IMR-90 (cell line): ENCODE measurements around the gene CRISPLD2. TPM values are rescaled to one million over a fixed set of nuclear protein-coding genes. Genes with fewer than 3 reads are reported as not detected.

ENCODE experiments used
- ATAC-seq: fragments of 200-7000 bp; cut with Tn5 transposase; 2 replicates; pipeline ENCODE4 v1.9.1; 2020; ENCODE audit warnings: low read depth, mild to moderate bottlenecking, moderate library complexity
- BruUV-seq: library from RNA; stranded (reverse); fragments of 400-500 nt; replicated peaks from 2 replicates; lab custom pipeline; 2021; lab: Mats Ljungman, UMichigan
- CTCF ChIA-PET: fragments of 300-600 bp; formaldehyde crosslinking; extraction: SDS; loops from one replicate; lab custom pipeline; 2021; ENCODE audit warnings: antibody characterized with exemption; lab: Yijun Ruan, JAX
- POLR2A ChIA-PET: fragments of 300-600 bp; sonication (Branson Sonifier 250); formaldehyde crosslinking; loops from one replicate; lab custom pipeline; 2022; ENCODE audit warnings: antibody characterized with exemption; ENCODE audit not compliant: unreplicated experiment; lab: Charles Lee
- DNase-seq: peaks from one replicate; pipeline ENCODE4 v3.0.0; 2013
- H2AFZ ChIP-seq: replicated peaks from 2 replicates; pipeline ENCODE3; 2013; ENCODE audit warnings: low read length, mild to moderate bottlenecking; ENCODE audit not compliant: poor library complexity
- H2AK5ac ChIP-seq: 2 replicates; pipeline ENCODE4 v1.6.1; 2013; ENCODE audit warnings: low read depth, low read length, inconsistent platforms
- H2AK9ac ChIP-seq: replicated peaks from 2 replicates; pipeline ENCODE3; 2013; ENCODE audit warnings: mild to moderate bottlenecking, low read depth, low read length, moderate library complexity; ENCODE audit not compliant: poor library complexity
- H2BK120ac ChIP-seq: 2 replicates; pipeline ENCODE4 v1.6.1; 2013; ENCODE audit warnings: low read depth, low read length, inconsistent platforms
- H2BK15ac ChIP-seq: 3 replicates; pipeline ENCODE4 v1.6.1; 2013; ENCODE audit warnings: low read depth, low read length, inconsistent platforms
- H2BK20ac ChIP-seq: 2 replicates; pipeline ENCODE4 v1.6.1; 2013; ENCODE audit warnings: low read depth, mild to moderate bottlenecking, inconsistent platforms, low read length, moderate library complexity
- H2BK5ac ChIP-seq: 2 replicates; pipeline ENCODE4 v1.6.1; 2013; ENCODE audit warnings: mild to moderate bottlenecking, low read depth, low read length, inconsistent platforms; ENCODE audit not compliant: poor library complexity, severe bottlenecking
- H3K14ac ChIP-seq: replicated peaks from 2 replicates; pipeline ENCODE4 v1.6.1; 2013; ENCODE audit warnings: low read depth, low read length, inconsistent platforms
- H3K18ac ChIP-seq: 2 replicates; pipeline ENCODE4 v1.6.1; 2013; ENCODE audit warnings: low read depth, low read length, control low read depth
- H3K23ac ChIP-seq: 2 replicates; pipeline ENCODE4 v1.6.1; 2013; ENCODE audit warnings: low read depth, low read length, inconsistent platforms
- H3K27ac ChIP-seq: 2 replicates; pipeline ENCODE4 v1.5.1; 2013; ENCODE audit warnings: mild to moderate bottlenecking, control low read depth, low read length; ENCODE audit not compliant: insufficient read depth
- H3K27me3 ChIP-seq: 2 replicates; pipeline ENCODE4 v1.6.1; 2013; ENCODE audit warnings: low read length; ENCODE audit not compliant: control insufficient read depth, insufficient read depth
- H3K36me3 ChIP-seq: 2 replicates; pipeline ENCODE4 v1.6.1; 2013; ENCODE audit warnings: low read length, mixed read lengths; ENCODE audit not compliant: control insufficient read depth, insufficient read depth
- H3K4ac ChIP-seq: 2 replicates; pipeline ENCODE4 v1.6.1; 2013; ENCODE audit warnings: low read depth, low read length, inconsistent platforms
- H3K4me1 ChIP-seq: 2 replicates; pipeline ENCODE4 v1.6.1; 2013; ENCODE audit warnings: low read length, mixed read lengths; ENCODE audit not compliant: control insufficient read depth, insufficient read depth
- H3K4me2 ChIP-seq: 2 replicates; pipeline ENCODE4 v1.6.1; 2013; ENCODE audit warnings: low read depth, mild to moderate bottlenecking, control low read depth, low read length, moderate library complexity
- H3K4me3 ChIP-seq: 2 replicates; pipeline ENCODE4 v1.5.1; 2013; ENCODE audit warnings: low read depth, mild to moderate bottlenecking, control low read depth, low read length, moderate library complexity; ENCODE audit not compliant: insufficient read depth
- H3K56ac ChIP-seq: 2 replicates; pipeline ENCODE4 v1.6.1; 2013; ENCODE audit warnings: low read length, inconsistent platforms; ENCODE audit not compliant: insufficient read depth; ENCODE audit errors: extremely low read depth
- H3K79me1 ChIP-seq, 2 experiments: 2 replicates each; pipeline ENCODE4 v1.6.1; 2013; ENCODE audit warnings: low read length in 2 of 2, inconsistent platforms in 1 of 2, low read depth in 1 of 2
- H3K9ac ChIP-seq: 2 replicates; pipeline ENCODE4 v1.6.1; 2013; ENCODE audit warnings: low read depth, low read length, control low read depth
- H3K9me1 ChIP-seq: 2 replicates; pipeline ENCODE4 v1.6.1; 2013; ENCODE audit warnings: low read length, inconsistent platforms; ENCODE audit not compliant: insufficient read depth
- H3K9me3 ChIP-seq: 2 replicates; pipeline ENCODE4 v1.6.1; 2013; ENCODE audit warnings: low read length; ENCODE audit not compliant: control insufficient read depth, insufficient read depth
- H4K20me1 ChIP-seq: 2 replicates; pipeline ENCODE4 v1.6.1; 2013; ENCODE audit warnings: low read length, inconsistent platforms; ENCODE audit not compliant: insufficient read depth
- H4K5ac ChIP-seq: 2 replicates; pipeline ENCODE4 v1.6.1; 2013; ENCODE audit warnings: mild to moderate bottlenecking, low read depth, low read length, control low read depth
- H4K8ac ChIP-seq, 2 experiments: 2 replicates each; pipeline ENCODE4 v1.6.1; 2013; ENCODE audit warnings: low read depth in 2 of 2, low read length in 2 of 2, control low read depth in 1 of 2, inconsistent platforms in 1 of 2
- H4K91ac ChIP-seq: 2 replicates; pipeline ENCODE4 v1.6.1; 2013; ENCODE audit warnings: low read depth, low read length, inconsistent platforms; ENCODE audit not compliant: insufficient read depth
- BHLHE40 ChIP-seq: fragments of 150-350 bp; IDR thresholded peaks from 2 replicates; pipeline ENCODE4 v1.6.1; 2016; ENCODE audit warnings: mild to moderate bottlenecking, low read depth, low read length
- CEBPB ChIP-seq: IDR thresholded peaks from 2 replicates; pipeline ENCODE4 v1.6.1; 2012; ENCODE audit warnings: low read depth, low read length, improper control_type of control experiment
- CHD1 ChIP-seq: IDR thresholded peaks from 2 replicates; pipeline ENCODE4 v1.6.1; 2012; ENCODE audit warnings: low read depth, low read length, improper control_type of control experiment
- FOS ChIP-seq: fragments of 150-350 bp; IDR thresholded peaks from 2 replicates; pipeline ENCODE4 v1.6.1; 2016; ENCODE audit warnings: low read depth, low read length
- MAFK ChIP-seq: IDR thresholded peaks from 2 replicates; pipeline ENCODE4 v1.6.1; 2012; ENCODE audit warnings: low read depth, low read length, improper control_type of control experiment
- MAZ ChIP-seq: IDR thresholded peaks from 2 replicates; pipeline ENCODE4 v1.6.1; 2012; ENCODE audit warnings: low read depth, mild to moderate bottlenecking, low read length, improper control_type of control experiment, moderate library complexity, borderline replicate concordance
- MXI1 ChIP-seq: IDR thresholded peaks from 2 replicates; pipeline ENCODE4 v1.6.1; 2012; ENCODE audit warnings: low read depth, mild to moderate bottlenecking, low read length, moderate library complexity, borderline replicate concordance
- NFE2L2 ChIP-seq: fragments of 150-350 bp; IDR thresholded peaks from 2 replicates; pipeline ENCODE4 v1.6.1; 2016; ENCODE audit warnings: low read depth, mild to moderate bottlenecking, low read length
- POLR2A ChIP-seq: IDR thresholded peaks from 2 replicates; pipeline ENCODE4 v1.6.1; 2012; ENCODE audit warnings: mild to moderate bottlenecking, low read depth, low read length
- RAD21 ChIP-seq: IDR thresholded peaks from 2 replicates; pipeline ENCODE4 v1.6.1; 2012; ENCODE audit warnings: low read length, improper control_type of control experiment
- RCOR1 ChIP-seq: IDR thresholded peaks from 2 replicates; pipeline ENCODE4 v1.6.1; 2012; ENCODE audit warnings: mild to moderate bottlenecking, low read length, improper control_type of control experiment; ENCODE audit not compliant: insufficient replicate concordance
- RFX5 ChIP-seq: IDR thresholded peaks from 2 replicates; pipeline ENCODE4 v1.8.0; 2012; ENCODE audit warnings: low read depth, mild to moderate bottlenecking, low read length, moderate library complexity
- SMC3 ChIP-seq: fragments of 150-350 bp; IDR thresholded peaks from 2 replicates; pipeline ENCODE4 v1.6.1; 2016; ENCODE audit warnings: low read depth, mild to moderate bottlenecking, antibody characterized with exemption, low read length, moderate library complexity
- WGBS, 2 experiments: methylation state at CpG; one replicate each; pipeline versions ENCODE4 v1.1.5 to v1.1.7; 2013; ENCODE audit warnings: missing lambda C conversion rate in 2 of 2; ENCODE audit not compliant: insufficient read length in 1 of 2; ENCODE audit errors: extremely low coverage in 2 of 2; 5-methylcytosine and 5-hydroxymethylcytosine counted together
- dilution Hi-C: fragments of 300-500 bp; cut with HindIII; formaldehyde crosslinking; loops from one replicate; pipeline ENCODE4 v1.14.3; 2018; ENCODE audit warnings: low sequenced_read_pairs; ENCODE audit not compliant: unreplicated experiment
- in situ Hi-C: fragments of 300-500 bp; cut with MboI; formaldehyde crosslinking; loops from 3 replicates; pipeline ENCODE4 v1.14.3; 2019; ENCODE audit warnings: low sequenced_read_pairs, inconsistent platforms, mixed read lengths
- intact Hi-C: fragments of 100-400 bp; cut with micrococcal nuclease; formaldehyde crosslinking; loops from 2 replicates; pipeline ENCODE4 v1.10.0; 2022
- polyA plus RNA-seq, 3 experiments: library from polyadenylated mRNA; depleted of rRNA; stranded (reverse); fragments of >200 nt; gene quantifications; 2 replicates each; pipeline ENCODE4 v1.2.3, GENCODE V29; 2012; ENCODE audit warnings: low replicate concordance in 1 of 3
- total RNA-seq: library from RNA; depleted of rRNA; stranded (reverse); fragments of >200 nt; gene quantifications from 2 replicates; pipeline ENCODE4 v1.2.3, GENCODE V29; 2012
- TF ChIP-seq, protein P1 (sequence below): fragments of 150-350 bp; IDR thresholded peaks from 2 replicates; pipeline ENCODE4 v1.6.1; 2016; ENCODE audit warnings: low read depth, mild to moderate bottlenecking, low read length, moderate library complexity, borderline replicate concordance
- TF ChIP-seq, protein P2 (sequence below): conservative IDR thresholded peaks from 2 replicates; pipeline ENCODE4 v1.5.1; 2012; ENCODE audit warnings: mild to moderate bottlenecking, low read depth, low read length, improper control_type of control experiment
- TF ChIP-seq, protein P3 (sequence below): fragments of 150-350 bp; IDR thresholded peaks from 2 replicates; pipeline ENCODE4 v1.6.1; 2017; ENCODE audit warnings: mild to moderate bottlenecking, antibody characterized with exemption, low read length, low read depth

Gene CRISPLD2
- total and polyA plus RNA-seq, 2 of the 4 experiments (the other 2 are of a cell fraction), result 23.1 to 37.5 TPM

DNA sequence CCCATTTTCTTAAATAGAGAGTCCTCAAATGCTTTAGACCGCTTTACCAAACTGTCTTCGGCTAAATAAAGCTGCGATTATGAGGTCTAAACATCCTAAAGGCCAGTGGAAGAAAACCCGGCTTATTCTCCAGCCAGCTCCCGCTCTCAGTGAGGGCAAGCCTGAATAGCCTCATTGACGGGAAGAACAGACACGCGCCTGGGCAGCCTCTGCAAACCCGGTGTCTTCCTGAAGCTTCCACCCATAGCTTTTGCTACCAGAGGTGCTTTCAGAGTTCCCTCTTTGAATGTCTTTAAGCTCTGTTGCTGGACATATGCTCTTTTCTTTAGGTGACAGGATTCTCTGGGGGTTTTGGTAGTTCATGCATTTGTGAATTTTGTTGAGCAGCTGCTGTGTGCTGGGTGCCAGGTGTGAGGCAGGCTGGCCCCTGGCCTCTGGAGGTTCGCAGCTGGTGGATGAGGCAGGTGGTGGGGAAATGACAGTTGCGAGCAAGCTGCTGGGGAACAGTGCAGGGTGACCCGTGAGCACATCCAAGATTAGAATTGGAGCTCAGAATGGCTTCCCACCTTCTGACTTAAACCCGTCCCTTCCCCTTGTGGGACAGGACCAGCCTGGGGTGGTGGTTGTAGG lies 44.7 kb downstream of the CRISPLD2 start:
- 40% methylated on average over 1 of the region's 13 CpGs; no CpG with 5 or more reads in 1 of the 2 experiments for WGBS, 2 experiments
- H3K27me3 ChIP-seq, result no peaks in the 10 kb centered on the region
- peaks cover 3% of the 10 kb centered on the region; the same call in 1 of the 2 replicates for H4K20me1 ChIP-seq
- H3K18ac ChIP-seq, result no peak overlapping the region
- no peak overlapping the region for H4K91ac ChIP-seq
- DNase-seq (no peak), ATAC-seq (no peak)
- H3K4me3 ChIP-seq, result no peak overlapping the region
- H2BK20ac ChIP-seq, result no peak overlapping the region
- no peak overlapping the region for H2BK5ac ChIP-seq
- no peak overlapping the region for H3K23ac ChIP-seq
- peaks cover 64% of the 10 kb centered on the region for H3K36me3 ChIP-seq
- H2AK5ac ChIP-seq, result no peak overlapping the region
- dilution Hi-C loops, result no loop called here
- H2AK9ac ChIP-seq, result no peak overlapping the region
- peaks cover 5% of the 10 kb centered on the region for H3K9me3 ChIP-seq
- no peak overlapping the region for H2BK120ac ChIP-seq
- intact Hi-C loops, result no loop called here
- TF ChIP-seq, protein P1, sequence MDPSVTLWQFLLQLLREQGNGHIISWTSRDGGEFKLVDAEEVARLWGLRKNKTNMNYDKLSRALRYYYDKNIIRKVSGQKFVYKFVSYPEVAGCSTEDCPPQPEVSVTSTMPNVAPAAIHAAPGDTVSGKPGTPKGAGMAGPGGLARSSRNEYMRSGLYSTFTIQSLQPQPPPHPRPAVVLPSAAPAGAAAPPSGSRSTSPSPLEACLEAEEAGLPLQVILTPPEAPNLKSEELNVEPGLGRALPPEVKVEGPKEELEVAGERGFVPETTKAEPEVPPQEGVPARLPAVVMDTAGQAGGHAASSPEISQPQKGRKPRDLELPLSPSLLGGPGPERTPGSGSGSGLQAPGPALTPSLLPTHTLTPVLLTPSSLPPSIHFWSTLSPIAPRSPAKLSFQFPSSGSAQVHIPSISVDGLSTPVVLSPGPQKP, result no peak
- TF ChIP-seq MXI1 (no peak), BHLHE40 (no peak), POLR2A (no peak), MAZ (no peak), SMC3 (no peak), RAD21 (no peak), FOS (no peak), RFX5 (no peak), MAFK (no peak), CHD1 (no peak), CEBPB (no peak), RCOR1 (no peak), NFE2L2 (no peak)
- TF ChIP-seq, protein P2, sequence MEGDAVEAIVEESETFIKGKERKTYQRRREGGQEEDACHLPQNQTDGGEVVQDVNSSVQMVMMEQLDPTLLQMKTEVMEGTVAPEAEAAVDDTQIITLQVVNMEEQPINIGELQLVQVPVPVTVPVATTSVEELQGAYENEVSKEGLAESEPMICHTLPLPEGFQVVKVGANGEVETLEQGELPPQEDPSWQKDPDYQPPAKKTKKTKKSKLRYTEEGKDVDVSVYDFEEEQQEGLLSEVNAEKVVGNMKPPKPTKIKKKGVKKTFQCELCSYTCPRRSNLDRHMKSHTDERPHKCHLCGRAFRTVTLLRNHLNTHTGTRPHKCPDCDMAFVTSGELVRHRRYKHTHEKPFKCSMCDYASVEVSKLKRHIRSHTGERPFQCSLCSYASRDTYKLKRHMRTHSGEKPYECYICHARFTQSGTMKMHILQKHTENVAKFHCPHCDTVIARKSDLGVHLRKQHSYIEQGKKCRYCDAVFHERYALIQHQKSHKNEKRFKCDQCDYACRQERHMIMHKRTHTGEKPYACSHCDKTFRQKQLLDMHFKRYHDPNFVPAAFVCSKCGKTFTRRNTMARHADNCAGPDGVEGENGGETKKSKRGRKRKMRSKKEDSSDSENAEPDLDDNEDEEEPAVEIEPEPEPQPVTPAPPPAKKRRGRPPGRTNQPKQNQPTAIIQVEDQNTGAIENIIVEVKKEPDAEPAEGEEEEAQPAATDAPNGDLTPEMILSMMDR, result no peak
- TF ChIP-seq, protein P3, sequence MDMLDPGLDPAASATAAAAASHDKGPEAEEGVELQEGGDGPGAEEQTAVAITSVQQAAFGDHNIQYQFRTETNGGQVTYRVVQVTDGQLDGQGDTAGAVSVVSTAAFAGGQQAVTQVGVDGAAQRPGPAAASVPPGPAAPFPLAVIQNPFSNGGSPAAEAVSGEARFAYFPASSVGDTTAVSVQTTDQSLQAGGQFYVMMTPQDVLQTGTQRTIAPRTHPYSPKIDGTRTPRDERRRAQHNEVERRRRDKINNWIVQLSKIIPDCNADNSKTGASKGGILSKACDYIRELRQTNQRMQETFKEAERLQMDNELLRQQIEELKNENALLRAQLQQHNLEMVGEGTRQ, result no peak
- no peak overlapping the region for H3K27ac ChIP-seq
- H4K5ac ChIP-seq, result no peak overlapping the region
- H3K79me1 ChIP-seq, result no peaks in the 10 kb centered on the region; a peak in 1 of 4 replicates
- no peak overlapping the region for H3K4ac ChIP-seq
- in situ Hi-C loops, result no loop called here
- no peak overlapping the region; the same call in 1 of the 2 replicates for H3K56ac ChIP-seq
- no TSS peak for BruUV-seq
- POLR2A ChIA-PET, result interaction anchor here (0.5 kb wide), 1 partner anchor 11 kb away, joined by 3 read pairs; no protein-coding TSS in a partner anchor
- H4K8ac ChIP-seq, result no peak overlapping the region
- H3K9ac ChIP-seq, result no peak overlapping the region
- CTCF ChIA-PET, result no interaction called here
- peaks cover 3% of the 10 kb centered on the region; the same call in 1 of the 2 replicates for H3K9me1 ChIP-seq
- no peak overlapping the region for H2AFZ ChIP-seq
- H3K4me2 ChIP-seq, result no peak overlapping the region
- no peak overlapping the region for H3K14ac ChIP-seq
- no peak overlapping the region for H2BK15ac ChIP-seq
- H3K4me1 ChIP-seq, result no peaks in the 10 kb centered on the region
